Astrocyte of the cerebellum (primary cell): ENCODE results near the gene CMIP.

Experiments used
- DNase-seq: peaks from one replicate; pipeline ENCODE4 v3.0.0-alpha.2; 2011; ENCODE audit warnings: low read depth
- H3K4me3 ChIP-seq: 2 replicates; pipeline ENCODE4 v1.5.1; 2011; ENCODE audit warnings: mild to moderate bottlenecking, low read depth, low read length, moderate library complexity
- in situ Hi-C: cut with HindIII; loops from 2 replicates; pipeline ENCODE4 v1.10.0; 2017; ENCODE audit warnings: low sequenced_read_pairs
- TF ChIP-seq, protein P1 (sequence below): IDR thresholded peaks from 2 replicates; pipeline ENCODE4 v1.5.1; 2012; ENCODE audit warnings: low read length, low read depth, moderate library complexity, mild to moderate bottlenecking; ENCODE audit errors: missing control alignments

The CMIP gene

DNA sequence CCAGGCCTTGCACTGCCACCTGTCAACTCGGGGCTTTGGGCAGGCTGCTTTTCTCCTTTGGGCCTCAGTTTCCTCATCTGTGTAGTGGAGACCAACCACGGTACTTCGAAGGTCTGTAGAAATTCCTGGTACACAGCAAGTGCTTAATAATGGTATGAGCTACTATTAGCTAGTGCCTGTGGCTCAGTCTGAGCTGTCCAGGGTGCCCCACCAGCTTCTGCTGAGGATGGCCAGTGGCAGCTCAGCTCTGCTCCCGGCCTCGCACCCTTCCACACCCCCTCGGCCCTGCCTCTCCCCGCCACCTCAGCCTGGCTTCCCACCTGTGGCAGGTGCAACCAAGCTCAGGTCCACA lies 308.2 kb downstream of the CMIP start:
- H3K4me3 ChIP-seq: no peak overlapping the region
- TF ChIP-seq, protein P1, sequence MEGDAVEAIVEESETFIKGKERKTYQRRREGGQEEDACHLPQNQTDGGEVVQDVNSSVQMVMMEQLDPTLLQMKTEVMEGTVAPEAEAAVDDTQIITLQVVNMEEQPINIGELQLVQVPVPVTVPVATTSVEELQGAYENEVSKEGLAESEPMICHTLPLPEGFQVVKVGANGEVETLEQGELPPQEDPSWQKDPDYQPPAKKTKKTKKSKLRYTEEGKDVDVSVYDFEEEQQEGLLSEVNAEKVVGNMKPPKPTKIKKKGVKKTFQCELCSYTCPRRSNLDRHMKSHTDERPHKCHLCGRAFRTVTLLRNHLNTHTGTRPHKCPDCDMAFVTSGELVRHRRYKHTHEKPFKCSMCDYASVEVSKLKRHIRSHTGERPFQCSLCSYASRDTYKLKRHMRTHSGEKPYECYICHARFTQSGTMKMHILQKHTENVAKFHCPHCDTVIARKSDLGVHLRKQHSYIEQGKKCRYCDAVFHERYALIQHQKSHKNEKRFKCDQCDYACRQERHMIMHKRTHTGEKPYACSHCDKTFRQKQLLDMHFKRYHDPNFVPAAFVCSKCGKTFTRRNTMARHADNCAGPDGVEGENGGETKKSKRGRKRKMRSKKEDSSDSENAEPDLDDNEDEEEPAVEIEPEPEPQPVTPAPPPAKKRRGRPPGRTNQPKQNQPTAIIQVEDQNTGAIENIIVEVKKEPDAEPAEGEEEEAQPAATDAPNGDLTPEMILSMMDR: no peak
- in situ Hi-C loops: no loop called here
- no peak for DNase-seq

DNA sequence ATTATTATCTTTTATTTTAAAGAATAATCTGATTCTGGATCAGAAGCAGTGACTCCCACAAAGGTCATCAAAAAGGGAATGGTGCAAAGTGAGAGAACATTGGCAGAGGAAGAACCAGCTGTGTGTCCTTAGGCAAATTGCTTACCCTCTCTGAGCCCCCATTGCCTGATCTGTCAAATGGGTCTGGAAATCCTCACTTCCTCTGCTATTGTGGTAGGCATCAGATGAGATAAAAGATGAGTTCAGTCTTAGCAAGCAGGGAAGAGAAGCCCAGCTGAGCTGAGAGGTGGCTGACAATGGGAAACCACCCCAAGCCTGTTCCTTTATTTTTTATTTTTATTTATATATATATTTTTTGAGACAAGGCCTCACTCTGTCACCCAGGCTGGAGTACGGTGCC lies 310.2 kb downstream of the CMIP start:
- DNase-seq: no peak
- no peak overlapping the region for H3K4me3 ChIP-seq
- in situ Hi-C loops: no loop called here
- TF ChIP-seq, protein P1: no peak

GRCh38 chr16:81755915-81756614 lies 311.5 kb downstream of the CMIP start:
- TF ChIP-seq, protein P1: no peak
- DNase-seq: no peak
- no peak overlapping the region for H3K4me3 ChIP-seq
- in situ Hi-C loops: no loop called here

DNA sequence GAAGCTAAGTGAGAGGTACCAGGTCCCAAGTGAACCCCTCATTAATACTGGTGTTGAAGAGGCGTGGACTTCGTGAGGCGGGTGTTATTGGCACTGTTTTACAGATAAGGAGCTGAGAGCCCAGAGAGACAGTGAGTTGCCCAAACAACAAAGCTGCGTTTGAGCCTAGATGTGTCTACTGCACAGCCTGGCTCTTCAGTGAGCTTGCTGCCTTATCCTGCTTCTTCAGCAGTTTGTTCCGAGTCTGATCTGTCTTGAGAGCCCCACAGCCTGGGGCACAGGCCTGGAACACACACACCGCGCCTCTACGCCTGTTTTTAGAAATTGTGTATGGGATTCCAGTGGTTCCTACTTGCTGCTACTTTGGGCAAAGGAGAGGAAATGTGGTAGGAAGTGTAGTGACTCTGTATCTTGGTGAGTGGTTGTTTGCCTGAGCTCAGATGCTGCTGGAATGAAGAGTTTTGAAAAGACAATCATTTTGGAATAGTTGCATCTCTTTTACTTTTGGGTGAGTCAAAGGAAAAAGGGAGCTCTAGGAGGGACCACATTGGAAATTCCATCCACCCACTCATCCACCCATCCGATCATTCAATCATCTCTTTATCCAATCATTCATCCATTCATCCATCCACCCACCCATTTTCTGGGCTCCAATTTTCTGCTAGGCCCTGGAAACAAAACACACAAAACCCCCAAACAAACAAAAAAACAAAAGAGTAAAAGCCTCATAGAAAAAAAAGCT lies 312.2 kb downstream of the CMIP start:
- in situ Hi-C loops: no loop called here
- no peak for DNase-seq
- TF ChIP-seq, protein P1: no peak
- no peak overlapping the region for H3K4me3 ChIP-seq

GRCh38 chr16:81758376-81758775 lies 313.8 kb downstream of the CMIP start:
- DNase-seq: no peak
- H3K4me3 ChIP-seq: no peak overlapping the region
- TF ChIP-seq, protein P1: no peak
- in situ Hi-C loops: no loop called here
